ENCODE data around the gene NFE2.

Gene NFE2

GRCh38 chr12:54294953-54295566, 5.8 kb downstream of the NFE2 start:
- TF ChIP-seq CTCF (IDR thresholded peaks at IDR 0.05; ENCODE audit: low read depth, low read length): no peak
- no peak for TF ChIP-seq POLR2A (IDR thresholded peaks at IDR 0.05; ENCODE audit: extremely low read depth, insufficient read length)
- TF ChIP-seq MAX (IDR thresholded peaks at IDR 0.05; ENCODE audit: low read depth, low read length): no peak
- TF ChIP-seq MYC (IDR thresholded peaks at IDR 0.05; ENCODE audit: low read depth, low read length): no peak
- H3K4me3 ChIP-seq (ENCODE audit: low read depth, low read length): peak overlapping the region; percentile 35
- DNase-seq (ENCODE audit: low read depth): no peak

GRCh38 chr12:54294152-54294952, 6.5 kb downstream of the NFE2 start:
- TF ChIP-seq CTCF (IDR thresholded peaks at IDR 0.05; ENCODE audit: low read depth, low read length) (peak; percentile 93), MAX (IDR thresholded peaks at IDR 0.05; ENCODE audit: low read depth, low read length) (peak; percentile 53; the same call in 1 of the 2 replicates), POLR2A (IDR thresholded peaks at IDR 0.05; ENCODE audit: extremely low read depth, insufficient read length) (no peak), MYC (IDR thresholded peaks at IDR 0.05; ENCODE audit: low read depth, low read length) (peak; percentile 58)
- H3K4me3 ChIP-seq (ENCODE audit: low read depth, low read length): peak overlapping the region; percentile 35
- peak; percentile 79 for DNase-seq (ENCODE audit: low read depth)

- DNase-seq (ENCODE audit: low read depth): no peak
- no peak for TF ChIP-seq POLR2A (IDR thresholded peaks at IDR 0.05; ENCODE audit: extremely low read depth, insufficient read length)
- no peak for TF ChIP-seq MYC (IDR thresholded peaks at IDR 0.05; ENCODE audit: low read depth, low read length)
- TF ChIP-seq MAX (IDR thresholded peaks at IDR 0.05; ENCODE audit: low read depth, low read length): no peak
- peak overlapping the region; percentile 6 for H3K4me3 ChIP-seq (ENCODE audit: low read depth, low read length)
Observed at GRCh38 chr12:54292931-54293241, 7.9 kb downstream of the NFE2 start.

- H3K4me3 ChIP-seq (ENCODE audit: low read depth, low read length): peak overlapping the region; percentile 7
- no peak for TF ChIP-seq MYC (IDR thresholded peaks at IDR 0.05; ENCODE audit: low read depth, low read length)
- no peak for TF ChIP-seq CTCF (IDR thresholded peaks at IDR 0.05; ENCODE audit: low read depth, low read length)
- no peak for TF ChIP-seq MAX (IDR thresholded peaks at IDR 0.05; ENCODE audit: low read depth, low read length)
- no peak for TF ChIP-seq POLR2A (IDR thresholded peaks at IDR 0.05; ENCODE audit: extremely low read depth, insufficient read length)
- DNase-seq (ENCODE audit: low read depth): no peak
Observed at GRCh38 chr12:54292083-54292930, 8.5 kb downstream of the NFE2 start.

GRCh38 chr12:54287261-54288157, 13.3 kb downstream of the NFE2 start:
- no peak for TF ChIP-seq CTCF (IDR thresholded peaks at IDR 0.05; ENCODE audit: low read depth, low read length)
- TF ChIP-seq POLR2A (IDR thresholded peaks at IDR 0.05; ENCODE audit: extremely low read depth, insufficient read length): no peak
- TF ChIP-seq MYC (IDR thresholded peaks at IDR 0.05; ENCODE audit: low read depth, low read length): no peak
- no peak for TF ChIP-seq MAX (IDR thresholded peaks at IDR 0.05; ENCODE audit: low read depth, low read length)
- DNase-seq (ENCODE audit: low read depth): peak; percentile 54
- peak overlapping the region; percentile 63 for H3K4me3 ChIP-seq (ENCODE audit: low read depth, low read length)

Data from NB4 (cell line).